Measurements from ENCODE around the gene RUNX2. TPM values are rescaled to one million over a fixed set of nuclear protein-coding genes. Genes with fewer than 3 reads are reported as not detected.
"Not testable (repeated sequence)": the region's sequence is repeated elsewhere in the genome, so short reads cannot be mapped to it uniquely, and the experiment has no call there.

Gene RUNX2
- 10 to 100 TPM in 2 of 5 donors, 1 to 10 TPM in 2, not detected in 1; 2.3 to 18.7 (median 7.8) TPM for total RNA-seq
- polyA plus RNA-seq = 1 to 10 TPM in 2 of 3 donors, under 1 TPM in 1; 0.80 to 2.7 (median 2.3) TPM
- long read RNA-seq, donor 1 = 0 reads
- long read RNA-seq, donor 2 = 0 reads
- long read RNA-seq, donor 3 = 0 reads
- long read RNA-seq, donor 4 = 0 reads
- long read RNA-seq, donor 5, full-length matches to known transcripts = 1 of 1 reads
- long read RNA-seq, donor 5, partial matches to known transcripts = 0 of 1 reads
- long read RNA-seq, donor 5, other reads (novel, unspliced or antisense) = 0 of 1 reads
- long read RNA-seq, donor 6, full-length matches to known transcripts = 1 of 1 reads
- long read RNA-seq, donor 6, partial matches to known transcripts = 0 of 1 reads
- long read RNA-seq, donor 6, other reads (novel, unspliced or antisense) = 0 of 1 reads
- long read RNA-seq, donor 7 = 0 reads
- long read RNA-seq, donor 8 = 0 reads
- long read RNA-seq, donor 9 = 0 reads
- long read RNA-seq, donor 10 = 0 reads

- H3K4me1 ChIP-seq = peaks cover 5 to 15% (median 8%) of the 10 kb centered on the region in 4 donors
- H3K4me3 ChIP-seq = peak within 1 kb of the TSS in 2 of 4 donors; percentile 9 to 21
- peak in 1 of 2 donors; percentile 33 for DNase-seq
- no peaks in the 10 kb centered on the region for H3K36me3 ChIP-seq
- TF ChIP-seq POLR2AphosphoS5 (IDR thresholded peaks at IDR 0.05) = no peak
- TF ChIP-seq CTCF (IDR thresholded peaks at IDR 0.05) = no peak
- TF ChIP-seq EP300 (IDR thresholded peaks at IDR 0.05) = no peak
- TF ChIP-seq POLR2A (IDR thresholded peaks at IDR 0.05) = no peak
- peak within 1 kb of the TSS in 1 of 5 donors; percentile 3 for H3K27ac ChIP-seq
- WGBS, 5 donors = 37 to 54% (median 50%) methylated on average over 5 of the region's 5 CpGs
- H3K27me3 ChIP-seq = no peaks in the 10 kb centered on the region
- intact Hi-C loops (cut with DNase I; ENCODE audit: low total_unique reads) = no loop called here
- H3K9me3 ChIP-seq = no peaks in the 10 kb centered on the region
Observed at GRCh38 chr6:45327956-45328522, at the start of gene RUNX2. TSS of gene RUNX2 (plus strand) at chr6:45328330. CDS start at chr6:45328727, 397 bp downstream.

GRCh38 chr6:45278367-45278766, 49.8 kb upstream of the RUNX2 start:
- Histone ChIP-seq H3K9me3 (peaks cover 0 to 13% (median 4%) of the 10 kb centered on the region in 4 donors), H3K4me1 (no peaks in the 10 kb centered on the region), H3K27me3 (no peaks in the 10 kb centered on the region), H3K4me3 (no peak overlapping the region), H3K36me3 (no peaks in the 10 kb centered on the region), H3K27ac (no peak overlapping the region)
- DNase-seq = no peak
- WGBS, 5 donors = 70 to 91% (median 87%) methylated on average over 1 of the region's 1 CpG
- intact Hi-C loops (cut with DNase I; ENCODE audit: low total_unique reads) = no loop called here
- no peak for TF ChIP-seq CTCF (IDR thresholded peaks at IDR 0.05)
- TF ChIP-seq POLR2A (IDR thresholded peaks at IDR 0.05) = no peak
- no peak for TF ChIP-seq EP300 (IDR thresholded peaks at IDR 0.05)

GRCh38 chr6:45286707-45287106, 41.4 kb upstream of the RUNX2 start:
- DNase-seq; H3K27me3 ChIP-seq; H3K4me3 ChIP-seq; H3K4me1 ChIP-seq; intact Hi-C loops (cut with DNase I; ENCODE audit: low total_unique reads); H3K36me3 ChIP-seq; H3K27ac ChIP-seq; H3K9me3 ChIP-seq: not testable (repeated sequence)
- WGBS, 5 donors = 94 to 98% (median 95%) methylated on average over 3 of the region's 3 CpGs

GRCh38 chr6:45289751-45290514, 38.2 kb upstream of the RUNX2 start:
- WGBS, 5 donors = 93 to 98% (median 97%) methylated on average over 5 of the region's 5 CpGs
- intact Hi-C loops (cut with DNase I; ENCODE audit: low total_unique reads) = no loop called here
- TF ChIP-seq EP300 (IDR thresholded peaks at IDR 0.05) = no peak
- TF ChIP-seq POLR2AphosphoS5 (IDR thresholded peaks at IDR 0.05) = no peak
- no peak for TF ChIP-seq POLR2A (IDR thresholded peaks at IDR 0.05)
- TF ChIP-seq CTCF (IDR thresholded peaks at IDR 0.05) = no peak
- H3K27ac ChIP-seq = no peak overlapping the region
- H3K27me3 ChIP-seq = no peaks in the 10 kb centered on the region
- no peaks in the 10 kb centered on the region for H3K36me3 ChIP-seq
- H3K4me1 ChIP-seq = no peaks in the 10 kb centered on the region
- H3K9me3 ChIP-seq = no peaks in the 10 kb centered on the region
- no peak for DNase-seq
- H3K4me3 ChIP-seq = no peak overlapping the region

Measured in stomach (tissue), 19 donors.